OCI-M2 (cell line): ENCODE data around the gene HNRNPCL4.
"Not testable (repeated sequence)": the region's sequence is repeated elsewhere in the genome, so short reads cannot be mapped to it uniquely, and the experiment has no call there.

ENCODE experiments used
- DNase-seq: peaks from one replicate; lab custom pipeline; 2025; ENCODE audit not compliant: unreplicated experiment; lab: John Stamatoyannopoulos, UW

Gene HNRNPCL4

GRCh38 chr1:13165531-13165930, at the start of gene HNRNPCL4:
Gene HNRNPCL4 (minus strand): TSS chr1:13165631. CDS start chr1:13165467, 164 bp downstream.
- not testable (repeated sequence) for DNase-seq

- DNase-seq = not testable (repeated sequence)
These were observed 43.3 kb upstream of the HNRNPCL4 start for GRCh38 chr1:13208712-13209111.

- DNase-seq = not testable (repeated sequence)
These were observed 35.9 kb upstream of the HNRNPCL4 start, which contains the start of gene PRAMEF13 for GRCh38 chr1:13201309-13201708. Gene PRAMEF13 (minus strand): TSS chr1:13201409. CDS start chr1:13199589, 1,820 bp downstream.

- DNase-seq = not testable (repeated sequence)
These were observed 6.1 kb upstream of the HNRNPCL4 start, which contains the start of gene PRAMEF9 for GRCh38 chr1:13171548-13171947. Gene PRAMEF9 (plus strand): TSS chr1:13171848. CDS start chr1:13175281, 3,433 bp downstream.

GRCh38 chr1:13155909-13156308, 9.5 kb downstream of the HNRNPCL4 start, which contains the start of gene PRAMEF26:
Gene PRAMEF26 (minus strand): TSS chr1:13156009. CDS start chr1:13153095, 2,914 bp downstream.
- not testable (repeated sequence) for DNase-seq

GRCh38 chr1:13116754-13117153, 48.7 kb downstream of the HNRNPCL4 start, which contains the start of gene HNRNPCL2:
Gene HNRNPCL2 (minus strand): TSS chr1:13116854. CDS start chr1:13116400, 454 bp downstream.
- not testable (repeated sequence) for DNase-seq
